GM19099 (cell line): Measurements from ENCODE around the gene TSPAN8.

Experiments
- POLR2A ChIP-seq: IDR thresholded peaks from 3 replicates; pipeline ENCODE4 v1.6.1; 2011; ENCODE audit warnings: low read depth; ENCODE audit not compliant: insufficient read length; ENCODE audit errors: extremely low read depth

TSPAN8 gene

DNA sequence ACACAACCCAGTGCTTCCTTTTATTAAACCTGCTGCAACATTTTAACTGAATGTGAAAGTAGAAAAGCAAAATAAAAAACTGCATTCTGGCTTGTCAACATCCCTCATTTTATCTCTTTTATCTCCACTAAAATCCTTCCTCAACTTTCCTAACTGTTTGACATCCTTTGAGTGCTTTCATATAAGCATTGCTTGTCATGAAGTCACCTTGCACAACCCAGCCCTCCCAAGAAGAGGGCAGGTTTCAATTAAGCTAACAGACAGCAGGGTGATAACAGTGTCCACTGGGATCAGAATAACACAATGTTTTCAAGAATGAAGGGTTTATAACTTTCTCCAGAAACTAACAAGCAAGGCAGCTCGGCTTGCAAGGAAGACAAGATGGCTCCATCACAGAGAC lies 16.3 kb upstream of the TSPAN8 start:
- no peak for TF ChIP-seq POLR2A

GRCh38 chr12:71170456-71170855 lies 12.7 kb upstream of the TSPAN8 start:
- TF ChIP-seq POLR2A = no peak

- TF ChIP-seq POLR2A = no peak
Observed at GRCh38 chr12:71169286-71169685, 11.5 kb upstream of the TSPAN8 start.

- TF ChIP-seq POLR2A = no peak
Observed at GRCh38 chr12:71166862-71167496, 9.2 kb upstream of the TSPAN8 start.

GRCh38 chr12:71166280-71166679 lies 8.5 kb upstream of the TSPAN8 start:
- TF ChIP-seq POLR2A = no peak

- no peak for TF ChIP-seq POLR2A
Observed at GRCh38 chr12:71164568-71165197, 6.9 kb upstream of the TSPAN8 start.

DNA sequence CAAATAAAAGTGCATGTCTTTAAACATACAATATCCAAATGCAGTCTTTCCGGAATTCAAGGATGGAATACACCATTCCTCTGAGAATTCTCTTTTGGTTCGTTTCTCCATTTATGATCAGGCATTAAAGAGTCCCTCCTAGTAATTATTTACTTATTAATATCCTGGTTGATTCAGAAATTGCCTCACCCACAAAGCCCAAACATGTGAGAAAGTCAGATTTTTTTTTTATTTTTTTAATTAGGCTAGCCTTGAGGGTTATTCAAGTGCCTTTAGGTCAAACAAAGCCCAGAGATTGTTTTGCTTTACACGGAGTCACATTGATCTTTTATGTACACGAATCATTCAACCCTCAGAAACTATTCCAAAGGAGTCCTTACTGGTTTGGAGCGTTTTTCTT lies 6.4 kb upstream of the TSPAN8 start:
- no peak for TF ChIP-seq POLR2A

GRCh38 chr12:71162832-71163763 lies 5.3 kb upstream of the TSPAN8 start:
- TF ChIP-seq POLR2A = no peak

- TF ChIP-seq POLR2A = no peak
Observed at GRCh38 chr12:71161591-71161990, 3.8 kb upstream of the TSPAN8 start.

DNA sequence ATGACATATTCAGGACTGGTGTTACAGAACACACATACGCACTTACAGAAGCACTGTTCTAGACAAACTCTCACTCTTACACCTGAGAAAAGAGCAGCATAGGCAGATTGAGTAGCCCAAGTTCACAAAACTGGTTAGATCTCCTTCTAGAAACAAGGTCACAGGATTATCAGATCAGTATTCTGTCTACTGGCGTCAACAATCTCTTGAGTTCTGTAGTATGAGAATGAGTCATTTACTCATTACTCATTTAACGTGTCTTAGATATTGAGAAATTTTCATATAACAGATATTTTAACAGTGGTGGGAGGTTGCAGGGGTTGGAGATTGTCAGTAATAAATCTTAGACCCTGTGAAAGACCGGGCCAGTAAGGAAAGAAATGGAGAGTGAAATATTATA lies 2.8 kb upstream of the TSPAN8 start:
- no peak for TF ChIP-seq POLR2A

GRCh38 chr12:71159878-71160277 lies 2.1 kb upstream of the TSPAN8 start:
- no peak for TF ChIP-seq POLR2A

- TF ChIP-seq POLR2A = no peak
Observed at GRCh38 chr12:71159264-71159663, 1.5 kb upstream of the TSPAN8 start.

DNA sequence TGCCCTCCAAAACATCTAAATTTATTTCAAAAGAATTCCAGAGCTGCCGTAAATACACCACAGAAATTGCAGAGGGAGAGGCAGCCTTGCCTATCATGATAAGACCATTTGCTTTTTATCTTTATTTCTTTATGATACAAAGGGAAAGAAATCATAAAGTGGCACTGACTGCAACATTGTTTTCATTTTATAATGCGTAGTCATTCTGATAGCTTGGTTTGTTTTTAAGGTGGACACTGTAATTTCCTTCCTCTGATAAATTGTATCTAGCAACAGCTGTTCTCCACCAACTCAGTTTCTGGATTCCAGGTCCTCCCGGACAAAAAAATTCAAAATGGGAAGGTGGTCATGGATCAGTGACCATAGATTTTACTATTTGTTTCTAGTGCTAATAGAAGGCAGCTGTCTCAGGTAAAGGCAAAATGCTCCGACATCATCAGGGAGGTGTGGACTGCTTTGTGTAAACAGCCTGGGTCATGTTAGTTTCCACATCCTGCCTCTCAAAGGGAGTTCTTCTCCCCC lies 623 bp upstream of the TSPAN8 start:
- TF ChIP-seq POLR2A = no peak

DNA sequence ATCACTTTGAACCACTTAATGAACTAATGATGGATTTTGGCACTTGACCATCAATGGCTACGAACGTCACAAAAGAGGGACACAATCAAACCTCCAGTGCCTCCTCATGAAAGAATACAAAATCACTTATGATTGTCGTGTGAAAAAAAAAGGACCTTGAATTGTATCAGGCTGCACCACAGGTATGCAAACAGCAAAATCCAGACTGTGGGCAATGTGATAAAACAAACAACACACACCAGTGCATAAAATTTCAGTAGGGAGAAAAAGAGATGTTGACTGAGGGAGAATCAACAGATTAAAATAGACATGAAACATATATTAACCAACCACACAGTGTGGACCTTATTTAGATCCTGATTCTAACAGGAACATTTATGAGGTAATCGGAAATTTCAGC lies 2.6 kb downstream of the TSPAN8 start:
- TF ChIP-seq POLR2A = no peak

GRCh38 chr12:71152851-71153250 lies 4.9 kb downstream of the TSPAN8 start:
- no peak for TF ChIP-seq POLR2A

GRCh38 chr12:71144682-71145081 lies 13.1 kb downstream of the TSPAN8 start:
- no peak for TF ChIP-seq POLR2A

DNA sequence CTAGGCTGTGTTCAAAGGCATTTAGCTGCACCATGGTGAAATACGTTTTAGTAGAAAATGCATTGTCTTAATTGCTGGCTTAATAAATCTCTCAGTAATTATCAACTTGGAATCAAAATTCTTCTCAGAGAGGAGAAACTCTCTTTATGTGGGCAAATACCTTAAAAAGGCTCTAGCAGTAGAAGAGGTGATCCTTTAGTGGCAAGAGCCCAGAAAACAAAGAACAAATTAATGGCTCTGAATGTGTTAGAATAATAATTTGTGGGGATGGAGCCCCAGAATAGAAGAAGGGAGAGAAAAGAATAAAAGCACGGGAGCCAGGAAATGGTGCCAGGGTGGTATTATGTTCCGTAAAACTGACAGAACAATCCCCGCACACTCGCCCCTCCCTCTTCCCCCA lies 14.8 kb downstream of the TSPAN8 start:
- no peak for TF ChIP-seq POLR2A
